Bronchial epithelial cell (primary cell): ENCODE measurements around the gene SDS. TPM values are rescaled to one million over a fixed set of nuclear protein-coding genes. Genes with fewer than 3 reads are reported as not detected.

ENCODE experiments used
- DNase-seq: peaks from one replicate; pipeline ENCODE4 v3.0.0-alpha.2; 2010; ENCODE audit warnings: low read depth
- FAIRE-seq: peaks from 2 replicates; lab custom pipeline; 2011; peaks lifted over from hg19 to GRCh38; lab: Jason Lieb, UNC
- H3K27me3 ChIP-seq: 2 replicates; pipeline ENCODE4 v1.5.1; 2011; ENCODE audit warnings: low read length; ENCODE audit not compliant: control insufficient read depth, insufficient read depth
- H3K36me3 ChIP-seq: 2 replicates; pipeline ENCODE4 v1.5.1; 2011; ENCODE audit warnings: low read length; ENCODE audit not compliant: control insufficient read depth, insufficient read depth
- H3K4me3 ChIP-seq: 2 replicates; pipeline ENCODE4 v1.5.1; 2011; ENCODE audit warnings: mild to moderate bottlenecking, low read depth, low read length, control low read depth
- CTCF ChIP-seq: IDR thresholded peaks from 2 replicates; pipeline ENCODE4 v1.5.1; 2011; ENCODE audit warnings: mild to moderate bottlenecking, moderate library complexity, low read length, control low read depth, inconsistent platforms; ENCODE audit not compliant: insufficient read depth, severe bottlenecking
- total RNA-seq: library from RNA; depleted of rRNA; stranded (reverse); fragments of >200 nt; gene quantifications from 2 replicates; pipeline ENCODE4 v1.2.1, GENCODE V29; 2014

Gene SDS
- total RNA-seq, 1 donor from 2014 or later = not detected

- Histone ChIP-seq H3K4me3 (no peak overlapping the region), H3K36me3 (no peaks in the 10 kb centered on the region), H3K27me3 (no peaks in the 10 kb centered on the region)
- TF ChIP-seq CTCF = no peak
- DNase-seq (no peak), FAIRE-seq (no peak)
Observed at GRCh38 chr12:113408756-113409298, 5.1 kb upstream of the SDS start.

- H3K36me3 ChIP-seq = no peaks in the 10 kb centered on the region
- FAIRE-seq (no peak), DNase-seq (peak; percentile 18)
- H3K4me3 ChIP-seq = no peak overlapping the region
- no peak for TF ChIP-seq CTCF
- H3K27me3 ChIP-seq = no peaks in the 10 kb centered on the region
Observed at GRCh38 chr12:113407931-113408600, 4.4 kb upstream of the SDS start.

- no peak for DNase-seq
Observed at GRCh38 chr12:113405694-113406093, 2.0 kb upstream of the SDS start.

GRCh38 chr12:113402586-113403260, 964 bp downstream of the SDS start:
- DNase-seq (no peak), FAIRE-seq (no peak)
- TF ChIP-seq CTCF = no peak
- no peak overlapping the region for H3K4me3 ChIP-seq
- H3K36me3 ChIP-seq = no peaks in the 10 kb centered on the region
- no peaks in the 10 kb centered on the region for H3K27me3 ChIP-seq

More at GRCh38 chr12:113405694-113406093, 2.0 kb upstream of the SDS start:
- H3K27me3 ChIP-seq = no peaks in the 10 kb centered on the region
- H3K36me3 ChIP-seq = no peaks in the 10 kb centered on the region
- H3K4me3 ChIP-seq = no peak overlapping the region
- no peak for FAIRE-seq
- no peak for TF ChIP-seq CTCF

GRCh38 chr12:113401066-113402000, 2.4 kb downstream of the SDS start:
- Histone ChIP-seq H3K27me3 (no peaks in the 10 kb centered on the region), H3K36me3 (no peaks in the 10 kb centered on the region), H3K4me3 (no peak overlapping the region)
- FAIRE-seq (no peak), DNase-seq (no peak)
- no peak for TF ChIP-seq CTCF
